ENCODE data around the gene NEGR1.

The NEGR1 gene

GRCh38 chr1:71695821-71696220, 586.5 kb downstream of the NEGR1 start:
- no peak for DNase-seq (ENCODE audit: low spot score)
- H3K27ac ChIP-seq = no peak overlapping the region
- CTCF ChIA-PET = no interaction called here
- no peak for TF ChIP-seq CTCF (conservative IDR thresholded peaks at IDR 0.05; ENCODE audit: low read depth)
- POLR2A ChIA-PET (ENCODE audit: low non-redundant PET) = no interaction called here

GRCh38 chr1:71695084-71695483, 587.3 kb downstream of the NEGR1 start:
- ChIA-PET CTCF (no interaction called here), POLR2A (ENCODE audit: low non-redundant PET) (no interaction called here)
- TF ChIP-seq CTCF (conservative IDR thresholded peaks at IDR 0.05; ENCODE audit: low read depth) = no peak
- DNase-seq (ENCODE audit: low spot score) = no peak
- H3K27ac ChIP-seq = no peak overlapping the region

GRCh38 chr1:71693581-71693980, 588.8 kb downstream of the NEGR1 start:
- POLR2A ChIA-PET (ENCODE audit: low non-redundant PET) = no interaction called here
- no peak overlapping the region for H3K27ac ChIP-seq
- no peak for TF ChIP-seq CTCF (conservative IDR thresholded peaks at IDR 0.05; ENCODE audit: low read depth)
- CTCF ChIA-PET = no interaction called here
- no peak for DNase-seq (ENCODE audit: low spot score)

- no peak overlapping the region for H3K27ac ChIP-seq
- no peak for DNase-seq (ENCODE audit: low spot score)
- ChIA-PET POLR2A (ENCODE audit: low non-redundant PET) (no interaction called here), CTCF (no interaction called here)
- TF ChIP-seq CTCF (conservative IDR thresholded peaks at IDR 0.05; ENCODE audit: low read depth) = no peak
Observed at GRCh38 chr1:71689635-71690034, 592.7 kb downstream of the NEGR1 start.

- TF ChIP-seq CTCF (conservative IDR thresholded peaks at IDR 0.05; ENCODE audit: low read depth) = no peak
- POLR2A ChIA-PET (ENCODE audit: low non-redundant PET) = no interaction called here
- no peak for DNase-seq (ENCODE audit: low spot score)
- CTCF ChIA-PET = no interaction called here
- no peak overlapping the region for H3K27ac ChIP-seq
Observed at GRCh38 chr1:71687376-71687775, 595.0 kb downstream of the NEGR1 start.

GRCh38 chr1:71676979-71677925, 605.1 kb downstream of the NEGR1 start:
- ChIA-PET CTCF (no interaction called here), POLR2A (ENCODE audit: low non-redundant PET) (no interaction called here)
- TF ChIP-seq CTCF (conservative IDR thresholded peaks at IDR 0.05; ENCODE audit: low read depth) = no peak
- H3K27ac ChIP-seq = no peak overlapping the region
- no peak for DNase-seq (ENCODE audit: low spot score)

Measured in RWPE1 (cell line).